NCI-H345 treated with DMSO at 0.1 percent for 48 hours (cell line): Measurements from ENCODE around the gene ZNF615.
"Not testable (repeated sequence)": the region's sequence is repeated elsewhere in the genome, so short reads cannot be mapped to it uniquely, and the experiment has no call there.

Experiments used
- DNase-seq: peaks from one replicate; lab custom pipeline; 2025; ENCODE audit not compliant: unreplicated experiment; lab: John Stamatoyannopoulos, UW

Gene ZNF615

GRCh38 chr19:52007806-52008557, at the start of gene ZNF615:
Gene ZNF615 (minus strand): TSS chr19:52008211. CDS start chr19:52003711, 4,500 bp downstream.
- DNase-seq = peak; percentile 76

- DNase-seq = not testable (repeated sequence)
Observed at GRCh38 chr19:52056480-52056879, 48.5 kb upstream of the ZNF615 start.

- peak; percentile 32 for DNase-seq
Observed at GRCh38 chr19:52051736-52052135, 43.7 kb upstream of the ZNF615 start.

GRCh38 chr19:52048555-52049501, 40.8 kb upstream of the ZNF615 start, which contains the start of gene ZNF432:
Gene ZNF432 (minus strand): TSS chr19:52048838. CDS start chr19:52046868, 1,970 bp downstream.
- DNase-seq = peak; percentile 76

- no peak for DNase-seq
Observed at GRCh38 chr19:52039169-52039568, 31.2 kb upstream of the ZNF615 start.

GRCh38 chr19:52034051-52034728, 26.2 kb upstream of the ZNF615 start:
- no peak for DNase-seq

- no peak for DNase-seq
Observed at GRCh38 chr19:52028780-52029123, 20.7 kb upstream of the ZNF615 start.

- peak; percentile 58 for DNase-seq
Observed at GRCh38 chr19:52028027-52028779, 20.2 kb upstream of the ZNF615 start, which contains the start of gene ZNF614. Gene ZNF614 (minus strand): TSS chr19:52028379. CDS start chr19:52025745, 2,634 bp downstream.

GRCh38 chr19:52026255-52026990, 18.4 kb upstream of the ZNF615 start:
- not testable (repeated sequence) for DNase-seq

GRCh38 chr19:52024478-52024877, 16.5 kb upstream of the ZNF615 start:
- not testable (repeated sequence) for DNase-seq

- no peak for DNase-seq
Observed at GRCh38 chr19:52022193-52022592, 14.2 kb upstream of the ZNF615 start.

GRCh38 chr19:52020506-52020905, 12.5 kb upstream of the ZNF615 start:
- DNase-seq = no peak

- DNase-seq = no peak
Observed at GRCh38 chr19:52010674-52011073, 2.7 kb upstream of the ZNF615 start.

- no peak for DNase-seq
Observed at GRCh38 chr19:52007451-52007805, 583 bp downstream of the ZNF615 start.

- no peak for DNase-seq
Observed at GRCh38 chr19:51994048-51994644, 13.9 kb downstream of the ZNF615 start.

- no peak for DNase-seq
Observed at GRCh38 chr19:51993422-51993821, 14.6 kb downstream of the ZNF615 start.

GRCh38 chr19:51986309-51987291, 21.4 kb downstream of the ZNF615 start, which contains the start of gene ZNF350:
Gene ZNF350 (minus strand): TSS chr19:51986840. CDS start chr19:51974360, 12,480 bp downstream.
- DNase-seq = peak; percentile 66

GRCh38 chr19:51983361-51983760, 24.6 kb downstream of the ZNF615 start:
- DNase-seq = no peak
